GM19351 (cell line): ENCODE results near the gene ZNF564.
A peak's percentile ranks its signal among the peaks of the same experiment; 100 is the strongest.
"Not testable (repeated sequence)": the region's sequence is repeated elsewhere in the genome, so short reads cannot be mapped to it uniquely, and the experiment has no call there.

Experiments used
- ATAC-seq: cut with Tn5 transposase; IDR thresholded peaks from one replicate; pipeline ENCODE4 v1.9.1; 2021; ENCODE audit warnings: mild to moderate bottlenecking, moderate library complexity; ENCODE audit not compliant: unreplicated experiment

ZNF564 gene

GRCh38 chr19:12513531-12514061 lies 37.7 kb downstream of the ZNF564 start:
- ATAC-seq, result no peak

GRCh38 chr19:12497032-12497431 lies 54.2 kb downstream of the ZNF564 start:
- no peak for ATAC-seq

GRCh38 chr19:12496480-12496879 lies 54.8 kb downstream of the ZNF564 start:
- no peak for ATAC-seq

- peak; percentile 79 for ATAC-seq
Observed at GRCh38 chr19:12495002-12495802, 56.1 kb downstream of the ZNF564 start.

- ATAC-seq, result no peak
Observed at GRCh38 chr19:12494260-12494860, 56.9 kb downstream of the ZNF564 start.

- not testable (repeated sequence) for ATAC-seq
Observed at GRCh38 chr19:12486265-12486783, 65.0 kb downstream of the ZNF564 start.

- no peak for ATAC-seq
Observed at GRCh38 chr19:12485571-12485970, 65.7 kb downstream of the ZNF564 start.

- peak; percentile 5 for ATAC-seq
Observed at GRCh38 chr19:12485052-12485416, 66.2 kb downstream of the ZNF564 start.

GRCh38 chr19:12484371-12485051 lies 66.8 kb downstream of the ZNF564 start, which contains the start of gene ZNF709:
ZNF709 (minus strand) TSS chr19:12484816; CDS start chr19:12484657, 159 bp downstream.
- ATAC-seq, result peak; percentile 92

GRCh38 chr19:12484011-12484370 lies 67.3 kb downstream of the ZNF564 start:
- no peak for ATAC-seq

- ATAC-seq, result no peak
Observed at GRCh38 chr19:12482509-12482886, 68.8 kb downstream of the ZNF564 start.

- no peak for ATAC-seq
Observed at GRCh38 chr19:12481781-12482508, 69.3 kb downstream of the ZNF564 start.

GRCh38 chr19:12478234-12478941 lies 72.9 kb downstream of the ZNF564 start:
- no peak for ATAC-seq
